HG03520 (cell line): ENCODE measurements around the gene CRYBB3.
"Not testable (repeated sequence)": the region's sequence is repeated elsewhere in the genome, so short reads cannot be mapped to it uniquely, and the experiment has no call there.

ENCODE experiments used
- ATAC-seq: cut with Tn5 transposase; IDR thresholded peaks from one replicate; pipeline ENCODE4 v1.9.1; 2021; ENCODE audit warnings: mild to moderate bottlenecking, moderate library complexity; ENCODE audit not compliant: unreplicated experiment

The CRYBB3 gene

DNA sequence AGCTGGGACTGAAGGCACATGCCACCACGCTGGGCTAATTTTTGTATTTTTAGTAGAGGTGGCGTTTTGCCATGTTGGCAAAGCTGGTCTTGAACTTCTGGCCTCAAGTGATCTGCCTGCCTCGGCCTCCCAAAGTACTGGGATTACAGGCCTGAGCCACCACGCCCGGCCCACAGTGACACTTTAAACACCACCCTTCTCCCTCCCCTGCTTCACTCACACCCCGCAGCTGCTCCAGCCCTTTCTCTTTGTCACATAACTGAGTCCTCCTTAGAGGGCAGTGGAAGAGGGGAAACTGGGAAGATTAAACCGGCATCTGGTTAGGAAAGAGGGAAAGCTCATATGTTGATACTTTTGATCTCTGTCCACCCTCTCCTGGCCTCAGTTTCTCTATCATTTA is 4.9 kb downstream of the CRYBB3 start:
- not testable (repeated sequence) for ATAC-seq

DNA sequence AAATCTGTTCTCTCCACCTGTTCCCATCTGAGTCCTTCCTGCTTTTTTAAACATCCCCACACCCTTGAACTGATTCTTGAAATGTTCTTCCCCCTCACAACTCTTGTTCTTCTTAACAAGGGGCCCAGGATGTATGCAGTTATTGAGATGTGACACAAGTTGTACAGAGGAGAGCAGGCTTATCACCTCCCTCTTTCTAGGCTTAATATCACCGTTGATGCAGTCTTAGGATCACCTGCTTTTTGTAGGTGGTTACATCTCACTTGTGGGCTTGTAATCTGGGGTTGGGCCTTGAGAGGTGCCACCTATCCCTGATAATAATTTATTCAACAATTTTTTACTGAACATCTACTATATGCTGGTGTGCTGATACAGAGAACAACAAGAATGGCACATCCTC is 6.2 kb downstream of the CRYBB3 start:
- no peak for ATAC-seq

DNA sequence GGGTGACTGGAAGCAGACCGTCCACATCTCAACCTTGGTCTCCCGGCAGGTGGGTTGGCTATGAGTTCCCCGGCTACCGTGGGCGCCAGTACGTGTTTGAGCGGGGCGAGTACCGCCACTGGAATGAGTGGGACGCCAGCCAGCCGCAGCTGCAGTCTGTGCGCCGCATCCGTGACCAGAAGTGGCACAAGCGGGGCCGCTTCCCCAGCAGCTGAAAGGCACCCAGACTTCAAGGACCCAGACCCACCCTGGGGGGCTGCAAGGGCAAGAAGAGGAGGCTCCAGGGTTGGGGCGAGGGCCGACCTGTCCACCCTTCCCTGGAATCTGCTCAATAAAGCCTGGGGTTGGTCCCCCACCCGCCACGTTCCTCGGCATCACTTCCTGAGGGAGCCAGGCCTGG is 7.3 kb downstream of the CRYBB3 start:
- ATAC-seq: no peak

DNA sequence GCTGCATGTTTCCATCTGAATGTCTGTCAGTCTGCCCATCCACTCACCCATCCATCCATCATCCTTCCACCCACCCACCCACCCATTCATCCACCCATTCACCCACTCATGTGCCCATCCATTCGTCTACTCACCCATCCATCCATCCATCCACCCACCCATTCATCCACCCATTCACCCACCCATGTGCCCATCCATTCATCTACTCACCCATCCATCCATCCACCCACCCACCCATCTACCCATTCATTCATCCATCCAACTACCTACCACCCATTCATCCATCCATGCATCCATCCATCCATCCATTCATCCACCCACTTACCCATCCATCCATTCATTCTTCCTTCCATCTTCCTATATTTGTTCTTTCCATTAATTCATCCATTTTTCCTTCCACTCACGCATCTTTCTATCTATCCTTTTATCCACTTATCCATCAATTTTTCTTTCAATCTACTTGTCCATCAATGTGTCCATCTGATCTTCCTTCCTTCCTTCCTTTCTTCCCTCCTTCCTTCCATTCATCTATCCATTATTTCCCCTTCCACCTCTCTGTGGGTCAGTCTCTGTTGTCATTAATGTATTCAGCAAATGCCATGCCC is 8.0 kb downstream of the CRYBB3 start:
- no peak for ATAC-seq

DNA sequence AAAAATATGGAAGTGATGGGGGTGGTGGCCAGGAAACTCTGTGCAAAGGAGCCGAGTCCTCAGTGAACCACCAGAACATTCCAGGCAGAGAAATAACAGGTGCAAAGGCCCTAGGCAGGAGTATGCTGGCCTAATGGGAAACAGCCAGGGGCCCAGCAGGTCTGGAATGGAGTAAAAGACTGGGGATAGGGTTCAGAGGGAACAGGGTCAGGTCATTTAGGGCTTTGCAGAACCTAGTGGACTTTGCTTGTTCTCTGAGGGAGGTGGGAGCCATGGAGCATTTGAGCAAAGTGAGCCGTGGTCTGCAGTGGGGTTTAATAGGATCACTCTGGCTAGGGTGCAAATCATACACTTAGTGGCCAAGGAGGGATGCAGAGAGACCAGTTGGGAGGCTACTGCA is 8.7 kb downstream of the CRYBB3 start:
- ATAC-seq: no peak

DNA sequence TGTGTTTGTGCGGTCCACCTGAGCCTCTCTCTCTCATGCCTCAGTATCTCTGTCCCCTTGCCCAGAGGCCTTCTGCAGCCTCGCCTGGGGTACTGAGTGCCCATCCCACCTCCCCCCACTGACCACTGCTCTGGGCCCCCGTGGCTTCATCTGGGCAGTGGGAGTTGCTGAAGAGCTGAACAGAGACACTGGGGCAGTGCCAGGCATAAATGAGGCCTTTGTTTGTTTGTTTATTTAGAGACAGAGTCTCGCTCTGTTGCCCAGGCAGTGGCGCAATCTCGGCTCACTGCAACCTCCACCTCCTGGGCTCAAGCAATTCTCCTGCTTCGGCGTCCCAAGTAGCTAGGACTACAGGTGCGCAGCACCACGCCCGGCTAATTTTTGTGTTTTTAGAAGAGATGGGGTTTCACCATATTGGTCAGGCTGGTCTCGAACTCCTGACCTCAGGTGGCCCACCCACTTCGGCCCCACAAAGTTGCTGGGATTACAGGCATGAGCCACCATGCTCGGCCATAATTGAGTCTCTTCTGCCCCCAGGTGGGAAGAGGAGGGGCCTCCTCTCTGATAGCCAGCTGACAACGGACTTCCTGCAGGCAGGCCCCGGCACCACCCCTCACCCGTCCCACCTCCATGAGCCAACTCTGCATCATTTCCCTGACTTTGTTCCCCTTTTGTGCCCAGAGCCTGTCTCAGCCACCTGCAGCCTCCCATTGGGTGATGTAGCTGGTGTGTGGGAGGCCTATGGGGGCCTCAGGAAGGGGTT is 9.3 kb downstream of the CRYBB3 start:
- ATAC-seq: no peak

DNA sequence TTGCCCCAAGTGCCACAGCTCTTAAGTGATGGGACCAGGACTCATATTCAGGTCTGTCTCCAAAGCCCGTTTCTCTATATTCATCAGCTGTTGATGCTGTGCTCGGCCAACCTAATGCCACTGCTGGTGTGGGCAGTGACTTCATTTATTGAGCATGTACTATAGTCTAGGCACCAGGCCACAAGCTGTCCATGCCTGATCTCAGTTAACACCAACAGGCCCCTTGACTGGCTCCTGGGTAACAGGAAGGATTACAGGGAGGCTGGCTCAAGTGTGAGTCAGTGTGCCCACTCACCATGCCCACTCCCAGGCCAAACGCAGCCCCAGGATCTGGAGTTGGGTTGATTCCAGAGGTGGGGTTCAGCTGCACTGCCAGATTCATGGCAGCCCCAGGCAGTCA is 11.1 kb downstream of the CRYBB3 start:
- ATAC-seq: no peak

DNA sequence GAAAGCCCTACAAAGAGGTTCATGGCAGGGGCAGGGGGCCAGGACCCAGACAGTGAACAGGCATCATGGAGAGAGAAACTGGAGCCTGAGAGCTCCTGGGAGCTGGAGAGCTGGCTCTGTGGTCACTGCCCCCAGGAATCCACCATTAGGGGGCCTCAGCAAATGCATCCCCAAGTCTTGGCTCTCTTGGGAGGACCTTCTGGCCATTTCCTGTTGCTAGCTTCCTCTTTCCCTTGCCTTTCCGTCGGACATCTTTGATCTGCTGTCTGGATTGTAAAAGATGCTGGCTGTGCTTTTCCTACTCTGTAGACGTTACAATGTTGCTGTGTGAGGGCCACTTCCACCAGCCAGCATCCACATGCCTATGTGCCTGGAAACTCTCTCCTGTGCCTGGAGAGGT is 12.7 kb downstream of the CRYBB3 start:
- ATAC-seq: no peak

DNA sequence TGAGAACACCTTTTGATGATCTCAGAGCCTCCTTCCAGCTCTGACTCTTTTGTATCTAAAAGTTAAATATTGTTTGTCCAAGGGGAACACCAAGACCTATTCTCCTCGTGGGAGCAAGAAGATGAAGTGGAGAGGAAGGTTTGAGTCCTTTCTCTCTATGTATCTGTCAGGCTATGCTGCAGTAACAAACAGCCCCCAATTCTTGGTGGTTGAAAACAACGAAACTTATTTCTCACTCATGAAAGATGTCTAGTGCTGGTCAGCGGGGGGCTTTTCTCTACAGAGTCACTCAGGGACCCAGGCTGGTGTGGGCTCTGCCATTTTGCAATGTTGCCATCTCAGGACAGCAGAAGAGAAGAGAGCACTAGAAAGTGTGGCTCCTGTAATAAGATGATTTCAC is 13.6 kb downstream of the CRYBB3 start:
- no peak for ATAC-seq

DNA sequence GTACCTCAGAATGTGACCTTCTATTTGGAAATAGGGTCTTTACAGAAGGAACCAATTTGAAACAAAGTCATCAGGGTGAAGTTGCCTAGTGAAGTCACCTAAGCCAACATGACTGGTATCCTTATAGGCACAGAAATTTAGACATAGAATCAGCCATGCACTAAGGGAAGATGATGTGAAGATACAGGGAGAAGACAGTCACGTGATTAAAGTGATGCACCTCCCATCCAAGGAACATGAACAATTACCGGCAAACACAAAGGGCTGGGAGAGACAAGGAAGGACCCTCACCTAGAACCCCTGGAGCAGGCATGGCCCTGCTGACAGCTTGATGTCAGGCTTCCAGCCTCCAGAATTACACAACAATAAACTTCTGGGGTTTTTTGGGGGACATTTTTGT is 16.6 kb downstream of the CRYBB3 start:
- no peak for ATAC-seq

DNA sequence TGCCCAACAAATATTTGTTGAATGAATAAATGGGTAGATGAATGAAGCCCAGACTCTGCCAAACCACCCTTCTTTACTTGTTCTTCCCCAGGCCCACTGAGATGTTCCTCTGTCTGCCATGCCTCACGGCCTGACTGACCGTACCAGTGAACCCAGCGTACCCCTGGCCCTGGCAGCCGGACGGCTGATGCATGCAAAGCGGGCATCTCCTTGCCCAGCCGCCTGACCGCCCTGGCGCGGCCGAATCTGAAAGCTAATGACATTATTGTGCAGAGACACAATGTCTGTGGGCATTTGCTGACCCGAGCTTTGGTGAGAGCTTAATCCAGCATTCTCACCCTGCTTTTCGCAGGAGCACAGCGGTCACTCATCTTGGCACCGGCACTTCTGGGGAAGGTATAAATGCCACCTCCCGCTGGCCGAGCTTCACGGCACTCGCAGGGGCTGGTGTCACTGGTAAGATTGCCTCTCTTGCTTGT is 19.6 kb downstream of the CRYBB3 start, which contains the start of gene CRYBB2:
TSS of gene CRYBB2 (plus strand) at position 429 of the 479 bp plus-strand sequence. CDS start 1,791 bp downstream, outside the sequence.
- no peak for ATAC-seq

DNA sequence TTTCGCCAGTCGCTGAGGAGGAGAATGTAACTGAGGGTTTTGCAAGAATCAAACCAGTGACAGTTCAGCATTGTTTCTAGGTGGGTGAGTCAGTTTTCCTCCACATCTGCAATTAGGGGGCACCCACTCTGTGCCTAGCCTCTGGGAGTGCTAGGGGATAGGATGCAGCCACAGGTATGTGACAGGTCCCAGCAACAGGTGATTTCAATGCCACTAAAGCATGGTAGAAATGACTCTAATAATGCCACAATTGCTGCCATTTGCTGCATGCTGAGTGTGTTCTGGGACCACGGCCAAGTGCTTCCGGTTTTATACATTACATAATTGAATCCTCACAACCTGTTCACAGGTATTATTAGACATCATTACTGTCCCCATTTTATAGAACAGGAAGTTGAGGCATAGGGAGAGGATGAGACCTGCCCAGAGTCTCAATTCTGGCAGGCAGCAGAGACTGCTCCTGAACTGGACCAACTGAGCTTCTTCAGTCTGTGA is 20.3 kb downstream of the CRYBB3 start:
- ATAC-seq: no peak

DNA sequence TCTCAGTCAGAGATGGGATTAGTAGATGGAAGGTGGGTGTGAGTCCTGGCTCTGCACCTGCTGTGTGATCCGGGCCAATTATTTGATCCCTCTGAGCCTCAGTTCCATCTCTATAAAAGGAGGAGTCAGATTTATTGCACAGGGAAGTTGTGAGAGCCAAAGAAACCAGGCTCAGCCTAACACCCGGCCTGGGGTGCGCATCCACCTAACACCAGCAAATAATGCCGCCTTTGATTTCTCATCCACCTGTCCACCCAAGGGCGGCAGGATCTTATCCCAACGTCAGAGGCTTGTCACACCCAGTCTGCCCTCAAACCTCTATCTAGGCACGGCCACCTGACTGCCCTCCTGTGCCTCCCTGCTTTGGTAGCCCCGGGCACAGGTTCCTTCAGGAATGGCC is 22.1 kb downstream of the CRYBB3 start:
- no peak for ATAC-seq

DNA sequence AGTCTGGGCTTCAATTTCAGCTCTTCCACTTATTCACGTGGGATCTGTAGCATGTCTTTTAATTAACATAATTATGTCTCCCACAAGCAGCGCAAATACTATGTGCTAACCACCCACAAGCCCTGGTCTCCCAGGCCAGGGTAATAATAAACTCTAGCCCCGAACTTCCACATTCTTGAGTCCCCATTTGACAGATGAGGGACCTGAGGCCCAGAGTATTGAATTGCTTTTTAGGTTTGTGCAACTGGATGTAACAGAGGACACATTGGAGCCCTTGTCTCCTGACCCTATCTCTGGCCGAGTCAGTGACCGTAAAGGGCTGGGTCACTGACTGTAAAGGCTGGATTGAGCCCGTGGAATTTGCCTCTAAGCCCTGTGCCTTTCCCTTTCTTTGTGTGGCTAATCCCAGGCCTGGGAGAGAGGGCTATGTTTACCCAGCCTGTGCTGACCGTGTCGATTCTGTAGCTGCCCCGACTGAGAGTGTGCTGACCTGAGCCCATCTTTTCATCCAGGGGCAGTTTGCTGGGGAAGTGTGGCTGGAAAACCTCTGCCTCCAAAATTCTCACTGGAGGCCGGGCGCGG is 23.7 kb downstream of the CRYBB3 start:
- no peak for ATAC-seq

DNA sequence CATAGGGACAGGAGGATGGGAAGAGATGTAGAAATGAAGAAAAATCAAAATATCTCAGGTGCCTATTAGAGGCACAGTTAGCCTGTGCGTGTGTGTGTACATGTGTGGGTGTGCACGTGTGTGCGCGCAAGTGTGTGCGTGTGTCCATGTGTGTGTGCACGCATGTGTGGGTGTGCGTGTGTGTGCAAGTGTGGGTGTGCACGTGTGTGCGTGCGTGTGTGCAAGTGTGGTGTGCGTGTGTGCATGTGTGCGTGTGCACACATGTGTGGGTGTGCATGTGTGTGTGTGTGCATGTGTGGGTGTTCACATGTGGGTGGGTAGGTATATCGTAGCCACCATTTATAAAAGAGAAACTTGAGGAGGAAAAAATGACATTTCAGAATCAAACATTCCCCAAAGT is 29.2 kb downstream of the CRYBB3 start:
- no peak for ATAC-seq

DNA sequence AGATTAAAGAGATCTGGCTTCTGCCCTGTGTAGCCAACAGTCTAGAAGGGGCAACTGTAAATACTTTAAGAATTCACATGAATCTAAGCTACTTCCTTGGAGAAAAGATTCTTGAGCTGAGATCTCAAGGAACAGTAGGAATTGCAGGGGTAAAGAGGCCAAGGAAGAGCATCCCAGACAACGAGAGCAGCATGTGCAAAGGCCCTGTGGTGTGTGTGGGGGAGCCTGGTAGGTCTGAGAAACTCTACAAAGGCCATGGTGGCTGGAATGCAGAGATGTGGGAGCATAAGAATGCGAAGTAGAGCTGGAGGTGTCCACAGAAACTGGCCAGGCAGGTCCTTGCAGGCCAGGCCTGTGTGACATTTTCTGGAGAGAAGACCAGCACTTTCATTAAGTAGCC is 31.1 kb downstream of the CRYBB3 start:
- ATAC-seq: not testable (repeated sequence)

DNA sequence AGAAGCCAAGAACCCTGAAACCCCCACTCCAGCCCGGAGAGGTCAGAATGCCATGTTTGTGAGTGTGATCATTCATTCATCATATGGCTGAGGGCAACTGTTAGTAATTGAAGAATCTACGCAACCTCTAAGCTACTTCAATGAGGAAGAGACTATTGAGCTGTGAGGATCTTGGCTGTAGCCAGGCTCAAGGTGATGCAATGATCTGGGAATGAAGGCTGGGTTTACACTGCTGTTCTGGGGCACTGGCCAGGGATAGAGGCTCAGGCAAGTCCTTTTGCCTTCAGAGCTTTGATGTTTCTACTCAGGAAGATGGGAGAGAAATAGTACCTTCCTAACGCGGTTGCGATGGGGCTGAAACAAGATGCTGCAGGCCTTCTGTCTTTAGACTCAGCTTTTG is 32.6 kb downstream of the CRYBB3 start:
- ATAC-seq: no peak

DNA sequence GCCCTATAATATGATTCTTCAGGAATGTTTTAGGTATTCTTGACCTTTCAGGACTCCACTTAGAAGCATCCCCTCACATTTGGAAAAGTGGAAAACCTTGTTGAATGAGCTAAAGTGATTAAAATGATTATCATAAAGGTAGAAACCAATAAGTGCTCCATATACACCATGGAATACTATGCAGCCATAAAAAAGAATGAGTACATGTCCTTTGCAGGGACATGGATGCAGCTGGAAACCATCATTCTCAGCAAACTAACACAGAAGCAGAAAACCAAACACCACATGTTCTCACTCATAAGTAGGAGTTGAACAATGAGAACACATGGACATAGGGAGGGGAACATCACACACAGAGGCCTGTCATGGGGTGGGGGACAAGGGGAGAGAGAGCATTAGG is 34.0 kb downstream of the CRYBB3 start:
- not testable (repeated sequence) for ATAC-seq

DNA sequence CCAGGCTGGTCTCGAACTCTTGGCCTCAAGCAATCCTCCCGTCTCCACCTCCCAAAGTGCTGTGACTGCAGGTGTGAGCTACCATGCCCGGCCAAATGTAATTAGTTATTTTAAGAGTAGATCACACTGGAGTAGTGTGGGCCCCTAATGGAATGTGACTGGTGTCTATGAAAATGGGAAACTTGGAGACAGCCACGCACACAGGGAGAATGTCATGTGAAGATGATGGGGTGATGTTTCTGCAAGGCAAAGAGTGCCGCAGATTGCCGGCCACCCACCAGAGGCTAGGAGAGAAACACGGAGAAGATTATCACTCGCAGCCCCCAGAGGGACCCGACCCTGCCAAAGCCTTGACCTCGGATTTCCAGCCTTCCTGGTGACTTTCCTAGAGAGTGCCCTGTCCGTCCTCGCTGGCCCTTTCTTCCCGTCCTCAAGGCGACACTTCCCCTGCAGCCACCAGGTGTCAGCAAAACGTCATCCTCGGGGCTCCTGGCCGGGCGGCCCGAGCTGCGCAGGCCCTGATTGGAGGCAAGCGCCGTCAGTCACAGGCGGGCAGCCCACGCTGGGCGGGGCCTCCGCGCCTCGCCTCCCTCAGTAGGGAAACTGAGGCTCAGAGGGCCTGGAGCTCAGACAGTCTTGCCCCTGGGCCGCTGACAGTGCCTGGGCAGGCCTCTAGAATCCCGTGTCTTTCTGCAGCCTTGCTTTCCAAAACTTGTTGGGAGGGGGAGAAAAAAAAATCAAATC is 36.1 kb downstream of the CRYBB3 start:
- no peak for ATAC-seq

DNA sequence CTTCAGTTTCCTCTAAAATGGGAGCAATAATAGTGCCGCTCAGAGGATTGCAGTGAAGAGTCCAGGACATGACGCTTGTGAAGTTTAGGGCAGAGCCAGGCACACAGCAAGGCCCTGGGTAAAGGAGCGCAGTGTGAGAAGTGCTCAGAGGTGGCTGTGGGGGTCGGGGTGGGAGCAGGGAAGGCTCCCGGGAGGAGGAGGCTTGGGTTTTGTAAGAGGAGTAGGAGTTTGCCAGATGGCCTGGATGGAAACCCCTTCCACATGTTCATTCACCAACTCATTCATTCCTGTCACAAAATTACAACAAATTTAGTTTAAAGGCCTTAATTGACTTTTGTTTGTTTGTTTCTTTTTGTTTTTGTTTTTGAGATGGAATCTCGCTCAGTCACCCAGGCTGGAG is 36.8 kb downstream of the CRYBB3 start:
- no peak for ATAC-seq

DNA sequence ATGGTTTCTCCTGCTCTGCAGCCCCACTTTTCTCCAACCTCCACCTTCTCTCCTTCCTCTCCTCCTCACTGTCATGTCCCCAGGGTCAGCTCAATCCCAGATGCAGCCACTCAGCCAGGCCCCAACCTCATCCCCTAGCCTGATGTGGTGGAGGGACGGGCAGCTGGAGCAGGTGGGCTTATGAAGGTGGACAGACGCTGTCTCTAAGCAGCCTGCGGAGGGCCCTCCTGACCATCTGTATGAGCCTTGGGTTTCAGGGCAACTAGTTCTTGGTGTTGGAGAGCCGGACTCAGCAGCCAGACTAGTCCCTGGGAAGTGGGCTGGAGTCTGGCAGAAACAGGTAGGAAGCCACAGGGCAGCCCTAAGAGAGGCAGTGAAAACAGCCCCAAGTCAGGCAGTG is 37.8 kb downstream of the CRYBB3 start:
- no peak for ATAC-seq
